Breast epithelium (tissue), 3 donors: ENCODE measurements around the gene BNC1.

Experiments used
- POLR2A ChIP-seq: fragments of 450-650 bp; IDR thresholded peaks from one replicate; pipeline ENCODE4 v1.6.1; 2016; ENCODE audit warnings: antibody characterized with exemption, mild to moderate bottlenecking, moderate library complexity
- TF ChIP-seq, protein P1 (sequence below), 3 donors: fragments of 450-650 bp; IDR thresholded peaks; one replicate each; pipeline ENCODE4 v1.5.1; 2016 to 2017; ENCODE audit warnings: antibody characterized with exemption in 3 of 3, mild to moderate bottlenecking in 3 of 3, moderate library complexity in 3 of 3

DNA sequence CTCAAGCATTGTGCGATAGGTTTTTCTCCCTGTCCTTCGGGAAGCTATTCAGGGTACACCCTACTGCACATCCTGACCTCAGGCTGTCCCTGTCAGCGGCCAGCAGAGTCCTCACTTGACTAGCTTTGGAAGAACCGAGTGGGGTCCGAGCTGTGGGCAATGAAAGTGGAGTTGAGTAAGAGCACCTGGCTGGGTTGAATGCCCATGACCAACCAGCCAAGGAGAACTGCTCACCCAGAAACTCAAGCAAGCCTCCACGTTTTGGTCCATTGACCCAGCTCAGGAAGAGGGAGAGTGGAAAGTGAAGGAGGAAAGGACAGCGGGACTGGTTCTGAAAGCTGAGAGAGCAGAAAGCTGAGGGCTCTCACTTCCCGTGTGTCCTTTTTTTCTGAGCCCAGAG lies 40.8 kb downstream of the BNC1 start:
- TF ChIP-seq, protein P1, sequence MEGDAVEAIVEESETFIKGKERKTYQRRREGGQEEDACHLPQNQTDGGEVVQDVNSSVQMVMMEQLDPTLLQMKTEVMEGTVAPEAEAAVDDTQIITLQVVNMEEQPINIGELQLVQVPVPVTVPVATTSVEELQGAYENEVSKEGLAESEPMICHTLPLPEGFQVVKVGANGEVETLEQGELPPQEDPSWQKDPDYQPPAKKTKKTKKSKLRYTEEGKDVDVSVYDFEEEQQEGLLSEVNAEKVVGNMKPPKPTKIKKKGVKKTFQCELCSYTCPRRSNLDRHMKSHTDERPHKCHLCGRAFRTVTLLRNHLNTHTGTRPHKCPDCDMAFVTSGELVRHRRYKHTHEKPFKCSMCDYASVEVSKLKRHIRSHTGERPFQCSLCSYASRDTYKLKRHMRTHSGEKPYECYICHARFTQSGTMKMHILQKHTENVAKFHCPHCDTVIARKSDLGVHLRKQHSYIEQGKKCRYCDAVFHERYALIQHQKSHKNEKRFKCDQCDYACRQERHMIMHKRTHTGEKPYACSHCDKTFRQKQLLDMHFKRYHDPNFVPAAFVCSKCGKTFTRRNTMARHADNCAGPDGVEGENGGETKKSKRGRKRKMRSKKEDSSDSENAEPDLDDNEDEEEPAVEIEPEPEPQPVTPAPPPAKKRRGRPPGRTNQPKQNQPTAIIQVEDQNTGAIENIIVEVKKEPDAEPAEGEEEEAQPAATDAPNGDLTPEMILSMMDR (IDR thresholded peaks at IDR 0.05): no peak
- no peak for TF ChIP-seq POLR2A
